ENCODE measurements around the gene SLC25A26.
A peak's percentile ranks its signal among the peaks of the same experiment; 100 is the strongest.
"Not testable (repeated sequence)": the region's sequence is repeated elsewhere in the genome, so short reads cannot be mapped to it uniquely, and the experiment has no call there.

The SLC25A26 gene

GRCh38 chr3:66220602-66221377 is at the start of gene SLC25A26:
SLC25A26 (plus strand) TSS chr3:66221001; CDS start chr3:66221095, 94 bp downstream.
- DNase-seq = peak; percentile 45

GRCh38 chr3:66172394-66172793 is 48.4 kb upstream of the SLC25A26 start:
- no peak for DNase-seq

GRCh38 chr3:66177026-66177425 is 43.8 kb upstream of the SLC25A26 start:
- DNase-seq = no peak

- DNase-seq = no peak
Measured at GRCh38 chr3:66178206-66178605, 42.6 kb upstream of the SLC25A26 start.

- no peak for DNase-seq
Measured at GRCh38 chr3:66179793-66180192, 41.0 kb upstream of the SLC25A26 start.

GRCh38 chr3:66181764-66182163 is 39.0 kb upstream of the SLC25A26 start:
- DNase-seq = no peak

- no peak for DNase-seq
Measured at GRCh38 chr3:66182246-66182645, 38.6 kb upstream of the SLC25A26 start.

- no peak for DNase-seq
Measured at GRCh38 chr3:66186545-66186944, 34.3 kb upstream of the SLC25A26 start.

- no peak for DNase-seq
Measured at GRCh38 chr3:66195347-66195783, 25.4 kb upstream of the SLC25A26 start.

- DNase-seq = no peak
Measured at GRCh38 chr3:66196633-66197032, 24.2 kb upstream of the SLC25A26 start.

GRCh38 chr3:66198437-66199088 is 22.2 kb upstream of the SLC25A26 start:
- no peak for DNase-seq

GRCh38 chr3:66199089-66199473 is 21.7 kb upstream of the SLC25A26 start:
- no peak for DNase-seq

- no peak for DNase-seq
Measured at GRCh38 chr3:66200147-66200546, 20.7 kb upstream of the SLC25A26 start.

GRCh38 chr3:66200786-66201185 is 20.0 kb upstream of the SLC25A26 start:
- no peak for DNase-seq

GRCh38 chr3:66203275-66203674 is 17.5 kb upstream of the SLC25A26 start:
- DNase-seq = no peak

GRCh38 chr3:66206806-66207205 is 14.0 kb upstream of the SLC25A26 start:
- no peak for DNase-seq

GRCh38 chr3:66208189-66208588 is 12.6 kb upstream of the SLC25A26 start:
- DNase-seq = no peak

- DNase-seq = no peak
Measured at GRCh38 chr3:66210687-66211295, 10.0 kb upstream of the SLC25A26 start.

GRCh38 chr3:66211779-66212178 is 9.0 kb upstream of the SLC25A26 start:
- DNase-seq = no peak

GRCh38 chr3:66215106-66215505 is 5.7 kb upstream of the SLC25A26 start:
- DNase-seq = no peak

GRCh38 chr3:66220066-66220465 is 735 bp upstream of the SLC25A26 start:
- DNase-seq = no peak

- DNase-seq = no peak
Measured at GRCh38 chr3:66224220-66224619, 3.4 kb downstream of the SLC25A26 start.

- not testable (repeated sequence) for DNase-seq
Measured at GRCh38 chr3:66226093-66226492, 5.3 kb downstream of the SLC25A26 start.

GRCh38 chr3:66227051-66227450 is 6.2 kb downstream of the SLC25A26 start:
- no peak for DNase-seq

Measured in NCI-H1436 treated with DMSO at 0.1 percent for 48 hours (cell line).